Astrocyte of the cerebellum (primary cell): ENCODE measurements around the gene LRRC73.
"Not testable (repeated sequence)": the region's sequence is repeated elsewhere in the genome, so short reads cannot be mapped to it uniquely, and the experiment has no call there.

ENCODE experiments used
- DNase-seq: peaks from one replicate; pipeline ENCODE4 v3.0.0-alpha.2; 2011; ENCODE audit warnings: low read depth
- H3K4me3 ChIP-seq: 2 replicates; pipeline ENCODE4 v1.5.1; 2011; ENCODE audit warnings: mild to moderate bottlenecking, low read depth, low read length, moderate library complexity
- CTCF ChIP-seq: IDR thresholded peaks from 2 replicates; pipeline ENCODE4 v1.5.1; 2012; ENCODE audit warnings: low read length, low read depth, moderate library complexity, mild to moderate bottlenecking; ENCODE audit errors: missing control alignments
- in situ Hi-C: cut with HindIII; loops from 2 replicates; pipeline ENCODE4 v1.10.0; 2017; ENCODE audit warnings: low sequenced_read_pairs

The LRRC73 gene

GRCh38 chr6:43504756-43505593 lies 5.2 kb downstream of the LRRC73 start:
- no peak for DNase-seq
- TF ChIP-seq CTCF: no peak
- H3K4me3 ChIP-seq: no peak overlapping the region
- in situ Hi-C loops: loop anchor here (5.0 to 10.0 kb wide), 2 partner anchors 43 to 180 kb away; no protein-coding TSS in a partner anchor

GRCh38 chr6:43503443-43503842 lies 6.7 kb downstream of the LRRC73 start:
- DNase-seq: no peak
- in situ Hi-C loops: loop anchor here (5.0 to 10.0 kb wide), 2 partner anchors 41 to 179 kb away; no protein-coding TSS in a partner anchor
- no peak overlapping the region for H3K4me3 ChIP-seq
- no peak for TF ChIP-seq CTCF

GRCh38 chr6:43502666-43503065 lies 7.5 kb downstream of the LRRC73 start:
- no peak overlapping the region for H3K4me3 ChIP-seq
- no peak for DNase-seq
- in situ Hi-C loops: loop anchor here (5.0 to 10.0 kb wide), 2 partner anchors 40 to 178 kb away; no protein-coding TSS in a partner anchor
- TF ChIP-seq CTCF: no peak

- in situ Hi-C loops: loop anchor here (5.0 to 10.0 kb wide), 2 partner anchors 39 to 176 kb away; no protein-coding TSS in a partner anchor
- TF ChIP-seq CTCF: no peak
- no peak overlapping the region for H3K4me3 ChIP-seq
- no peak for DNase-seq
Measured at GRCh38 chr6:43500921-43501320, 9.2 kb downstream of the LRRC73 start.

- in situ Hi-C loops: no loop called here
- DNase-seq: no peak
- no peak overlapping the region for H3K4me3 ChIP-seq
- no peak for TF ChIP-seq CTCF
Measured at GRCh38 chr6:43499028-43499815, 10.9 kb downstream of the LRRC73 start.

GRCh38 chr6:43498291-43498690 lies 11.9 kb downstream of the LRRC73 start:
- H3K4me3 ChIP-seq, DNase-seq, in situ Hi-C loops: not testable (repeated sequence)
